IPS DF 6.9 (cell line): ENCODE data around the gene ERO1B.

Experiments used
- DNase-seq: peaks from one replicate; pipeline ENCODE4 v3.0.0-alpha.2; 2013; ENCODE audit warnings: low read depth, low spot score
- H3K27ac ChIP-seq: one replicate; pipeline ENCODE4 v1.5.1; 2013; ENCODE audit warnings: low read length, control low read depth
- H3K27me3 ChIP-seq: 2 replicates; pipeline ENCODE4 v1.6.1; 2013; ENCODE audit warnings: mild to moderate bottlenecking, low read length; ENCODE audit not compliant: control insufficient read depth, insufficient read depth
- H3K36me3 ChIP-seq: 2 replicates; pipeline ENCODE4 v1.6.1; 2013; ENCODE audit warnings: low read length; ENCODE audit not compliant: control insufficient read depth, insufficient read depth
- H3K4me1 ChIP-seq: 2 replicates; pipeline ENCODE4 v1.6.1; 2013; ENCODE audit warnings: low read length; ENCODE audit not compliant: control insufficient read depth, insufficient read depth
- H3K4me3 ChIP-seq: 2 replicates; pipeline ENCODE4 v1.5.1; 2013; ENCODE audit warnings: mild to moderate bottlenecking, low read length
- H3K9me3 ChIP-seq: 2 replicates; pipeline ENCODE4 v1.6.1; 2013; ENCODE audit warnings: low read length, inconsistent platforms; ENCODE audit not compliant: control insufficient read depth, insufficient read depth
- WGBS: extraction: QIAGEN DNeasy Blood & Tissue Kit; methylation state at CpG from one replicate; pipeline ENCODE4 v1.1.7; 2013; ENCODE audit warnings: mixed read lengths, missing lambda C conversion rate; ENCODE audit not compliant: insufficient read length, insufficient coverage; 5-methylcytosine and 5-hydroxymethylcytosine counted together

The ERO1B gene

GRCh38 chr1:236172041-236172579, 109.6 kb downstream of the ERO1B start:
- Histone ChIP-seq H3K9me3 (no peaks in the 10 kb centered on the region), H3K36me3 (no peaks in the 10 kb centered on the region), H3K27me3 (no peaks in the 10 kb centered on the region), H3K4me3 (no peak overlapping the region), H3K4me1 (0 out of 2 replicates have a peak, but pooled peaks cover 2% of the 10 kb centered on the region), H3K27ac (no peak overlapping the region)
- DNase-seq = no peak

- WGBS = no CpG with 5 or more reads among the region's 10 CpGs
- no peaks in the 10 kb centered on the region for H3K27me3 ChIP-seq
- H3K27ac ChIP-seq = no peak overlapping the region
- H3K9me3 ChIP-seq = no peaks in the 10 kb centered on the region
- no peak overlapping the region for H3K4me3 ChIP-seq
- H3K36me3 ChIP-seq = no peaks in the 10 kb centered on the region
- DNase-seq = no peak
- H3K4me1 ChIP-seq = 0 out of 2 replicates have a peak, but pooled peaks cover 2% of the 10 kb centered on the region
Measured at GRCh38 chr1:236168716-236169429, 112.9 kb downstream of the ERO1B start.

GRCh38 chr1:236167578-236167977, 114.2 kb downstream of the ERO1B start:
- no peak overlapping the region for H3K27ac ChIP-seq
- no peaks in the 10 kb centered on the region for H3K27me3 ChIP-seq
- H3K4me1 ChIP-seq = no peaks in the 10 kb centered on the region
- no peak overlapping the region for H3K4me3 ChIP-seq
- H3K36me3 ChIP-seq = no peaks in the 10 kb centered on the region
- no peak for DNase-seq
- WGBS = no CpG with 5 or more reads among the region's 4 CpGs
- H3K9me3 ChIP-seq = no peaks in the 10 kb centered on the region

GRCh38 chr1:236167154-236167553, 114.6 kb downstream of the ERO1B start:
- H3K27me3 ChIP-seq = no peaks in the 10 kb centered on the region
- H3K4me3 ChIP-seq = no peak overlapping the region
- no peaks in the 10 kb centered on the region for H3K36me3 ChIP-seq
- no peaks in the 10 kb centered on the region for H3K4me1 ChIP-seq
- no peak for DNase-seq
- no peak overlapping the region for H3K27ac ChIP-seq
- WGBS = no CpG with 5 or more reads among the region's 7 CpGs
- H3K9me3 ChIP-seq = no peaks in the 10 kb centered on the region; the same call in 1 of the 2 replicates

- Histone ChIP-seq H3K36me3 (no peaks in the 10 kb centered on the region), H3K9me3 (peaks cover 2% of the 10 kb centered on the region; the same call in 1 of the 2 replicates), H3K27me3 (no peaks in the 10 kb centered on the region), H3K27ac (no peak overlapping the region), H3K4me1 (no peaks in the 10 kb centered on the region), H3K4me3 (no peak overlapping the region)
- no CpG with 5 or more reads among the region's 6 CpGs for WGBS
- DNase-seq = no peak
Measured at GRCh38 chr1:236166041-236166440, 115.7 kb downstream of the ERO1B start.
